HPDE6-E6E7 (cell line): ENCODE results near the gene SLC6A1.

Experiments
- DNase-seq: peaks from one replicate; pipeline ENCODE4 v3.0.0; 2011; ENCODE audit warnings: missing footprints; ENCODE audit errors: extremely low spot score

SLC6A1 gene

GRCh38 chr3:10993729-10994065 is 1.1 kb downstream of the SLC6A1 start:
- no peak for DNase-seq

DNA sequence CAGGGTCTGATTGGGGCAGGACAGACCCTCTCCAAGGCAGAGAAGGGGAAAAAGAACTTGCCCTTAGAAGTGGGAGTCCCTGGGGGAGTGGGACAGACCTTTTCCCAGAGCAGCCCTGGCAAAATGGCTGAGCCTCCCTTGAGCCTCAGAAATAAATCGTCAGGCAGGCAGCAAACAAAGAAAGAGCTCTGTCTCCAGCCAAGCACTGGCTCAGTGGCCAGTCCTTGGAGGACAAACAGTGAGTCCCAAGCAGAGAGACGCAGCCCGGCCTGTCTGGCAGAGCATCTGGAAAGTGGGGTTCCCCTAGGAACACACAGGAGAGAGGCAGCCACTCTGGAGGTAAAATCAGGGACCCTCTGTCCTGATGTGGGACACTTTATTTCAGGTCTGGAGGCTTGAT is 1.8 kb downstream of the SLC6A1 start:
- DNase-seq: no peak

- no peak for DNase-seq
These were observed 3.3 kb downstream of the SLC6A1 start for GRCh38 chr3:10995871-10996270.

DNA sequence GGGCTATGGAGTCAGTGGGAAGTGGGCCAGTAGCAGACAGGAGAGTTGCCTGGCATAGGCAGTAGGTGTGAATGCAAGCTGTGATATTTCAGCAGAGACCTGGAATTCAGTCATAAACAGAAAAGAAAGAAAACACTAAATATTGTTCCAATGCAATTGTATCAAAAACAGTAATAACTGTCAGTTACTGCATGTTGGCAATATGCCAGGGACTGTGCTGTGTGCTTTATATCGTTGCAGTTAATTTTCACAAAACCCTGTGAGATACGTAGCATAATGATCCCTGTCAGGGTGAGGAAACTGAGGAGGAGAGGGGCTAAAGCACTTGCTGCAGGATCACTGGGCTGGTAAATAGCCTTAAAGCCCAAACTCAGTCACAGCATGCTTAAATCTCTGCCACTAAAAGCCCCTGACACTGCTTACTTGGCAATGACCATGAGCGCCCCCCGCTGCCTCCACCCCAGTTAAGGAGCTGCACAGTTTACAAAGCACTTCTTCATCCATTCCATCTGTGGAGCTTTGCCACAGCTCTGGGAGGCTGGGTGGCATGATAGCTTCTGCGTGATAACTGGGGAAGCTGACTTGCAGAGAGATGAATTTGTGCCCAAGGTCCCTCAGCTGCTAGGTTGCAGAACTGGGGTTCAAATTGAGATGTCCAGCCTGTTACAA is 3.9 kb downstream of the SLC6A1 start:
- DNase-seq: no peak

- DNase-seq: no peak
These were observed 4.6 kb downstream of the SLC6A1 start for GRCh38 chr3:10997196-10997595.

GRCh38 chr3:10998542-10998941 is 6.0 kb downstream of the SLC6A1 start:
- DNase-seq: no peak

GRCh38 chr3:10999221-11000107 is 6.9 kb downstream of the SLC6A1 start:
- no peak for DNase-seq

DNA sequence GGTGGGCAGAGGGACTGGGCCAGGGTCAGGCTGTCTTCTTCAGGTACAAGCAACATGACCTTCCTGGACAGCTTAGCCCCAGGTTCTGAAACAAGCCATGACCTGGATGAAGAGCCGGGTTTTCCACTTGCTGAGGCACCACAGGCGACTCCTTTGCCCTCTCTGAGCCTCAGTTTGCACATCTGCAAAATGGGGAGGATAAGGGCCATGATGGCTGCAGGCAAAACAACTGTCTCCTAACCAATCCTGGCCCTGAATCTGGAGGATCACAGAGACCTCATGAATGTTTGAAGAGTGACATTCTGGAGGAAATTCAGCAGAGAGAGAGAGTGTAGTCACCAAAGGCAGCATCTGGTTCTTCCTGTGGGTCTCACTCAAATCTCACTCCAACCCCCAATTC is 8.0 kb downstream of the SLC6A1 start:
- no peak for DNase-seq

DNA sequence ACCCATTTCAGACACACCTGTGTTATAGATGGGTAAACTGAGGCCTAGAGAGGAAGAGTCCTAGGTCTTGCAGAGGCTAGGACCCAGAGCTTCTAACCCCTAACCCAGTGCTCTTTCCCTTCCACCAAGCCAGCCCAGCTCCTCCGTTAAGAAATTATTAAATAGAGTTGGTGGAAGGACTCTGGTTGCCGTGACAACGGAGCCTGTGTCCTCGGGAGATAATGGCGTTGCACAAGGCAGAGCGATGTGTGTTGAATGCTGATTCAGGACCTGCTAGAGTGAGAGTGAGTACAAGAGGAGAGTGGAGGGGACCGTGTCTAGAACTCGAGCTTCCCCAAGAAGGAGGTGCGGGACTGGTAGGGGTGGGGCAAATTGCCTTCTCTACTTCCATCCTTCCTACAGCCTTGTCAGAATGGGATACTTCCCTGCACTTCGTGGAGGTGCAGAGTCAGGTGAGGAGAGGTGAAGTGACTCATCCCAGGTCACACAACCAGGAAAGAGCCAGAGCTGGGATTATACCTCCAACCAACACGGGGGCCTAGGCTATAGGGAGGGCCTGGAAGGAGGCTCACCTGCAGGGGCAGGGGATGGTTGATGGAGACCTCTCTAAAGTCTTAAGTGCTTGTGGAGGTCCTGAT is 8.6 kb downstream of the SLC6A1 start:
- peak; percentile 3 for DNase-seq

DNA sequence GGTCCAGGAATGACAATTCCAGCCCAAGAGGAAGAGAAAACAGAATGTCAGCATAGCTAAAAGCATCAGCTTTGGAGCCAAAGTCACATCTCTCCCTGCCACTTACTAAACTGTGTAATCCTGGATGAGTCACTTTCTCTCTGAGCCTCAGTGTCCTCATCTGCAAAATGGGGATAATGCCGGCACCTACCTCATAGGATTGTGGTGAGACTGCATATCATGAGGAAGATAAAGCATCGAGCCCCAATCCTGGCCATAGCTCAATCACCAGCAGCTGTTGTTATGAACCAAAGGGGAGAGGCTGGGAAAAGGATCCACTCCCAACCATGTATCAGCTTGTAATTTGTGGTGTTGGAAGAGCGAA is 9.1 kb downstream of the SLC6A1 start:
- no peak for DNase-seq

GRCh38 chr3:11002371-11002807 is 9.8 kb downstream of the SLC6A1 start:
- no peak for DNase-seq

DNA sequence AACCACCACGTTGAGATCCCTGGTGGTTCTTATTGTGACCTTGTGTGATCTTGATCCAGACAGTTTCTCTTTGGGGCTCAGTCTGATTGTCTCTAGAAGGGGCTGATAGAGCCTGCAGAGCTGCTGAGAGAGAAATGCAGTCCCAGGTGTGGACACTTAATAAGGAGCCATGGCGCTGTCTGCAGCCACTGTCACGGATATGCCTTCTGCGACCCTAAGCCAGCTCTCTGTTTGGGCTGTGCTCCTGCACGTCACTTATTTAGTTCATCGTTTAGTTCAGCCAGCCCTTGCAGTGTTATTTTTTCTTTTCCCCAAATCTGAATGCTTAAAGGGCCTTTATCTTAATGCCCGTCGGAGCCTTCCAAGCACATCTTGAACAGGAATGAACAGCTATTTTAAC is 12.0 kb downstream of the SLC6A1 start:
- no peak for DNase-seq

- DNase-seq: no peak
These were observed 13.2 kb downstream of the SLC6A1 start for GRCh38 chr3:11005686-11006256.

DNA sequence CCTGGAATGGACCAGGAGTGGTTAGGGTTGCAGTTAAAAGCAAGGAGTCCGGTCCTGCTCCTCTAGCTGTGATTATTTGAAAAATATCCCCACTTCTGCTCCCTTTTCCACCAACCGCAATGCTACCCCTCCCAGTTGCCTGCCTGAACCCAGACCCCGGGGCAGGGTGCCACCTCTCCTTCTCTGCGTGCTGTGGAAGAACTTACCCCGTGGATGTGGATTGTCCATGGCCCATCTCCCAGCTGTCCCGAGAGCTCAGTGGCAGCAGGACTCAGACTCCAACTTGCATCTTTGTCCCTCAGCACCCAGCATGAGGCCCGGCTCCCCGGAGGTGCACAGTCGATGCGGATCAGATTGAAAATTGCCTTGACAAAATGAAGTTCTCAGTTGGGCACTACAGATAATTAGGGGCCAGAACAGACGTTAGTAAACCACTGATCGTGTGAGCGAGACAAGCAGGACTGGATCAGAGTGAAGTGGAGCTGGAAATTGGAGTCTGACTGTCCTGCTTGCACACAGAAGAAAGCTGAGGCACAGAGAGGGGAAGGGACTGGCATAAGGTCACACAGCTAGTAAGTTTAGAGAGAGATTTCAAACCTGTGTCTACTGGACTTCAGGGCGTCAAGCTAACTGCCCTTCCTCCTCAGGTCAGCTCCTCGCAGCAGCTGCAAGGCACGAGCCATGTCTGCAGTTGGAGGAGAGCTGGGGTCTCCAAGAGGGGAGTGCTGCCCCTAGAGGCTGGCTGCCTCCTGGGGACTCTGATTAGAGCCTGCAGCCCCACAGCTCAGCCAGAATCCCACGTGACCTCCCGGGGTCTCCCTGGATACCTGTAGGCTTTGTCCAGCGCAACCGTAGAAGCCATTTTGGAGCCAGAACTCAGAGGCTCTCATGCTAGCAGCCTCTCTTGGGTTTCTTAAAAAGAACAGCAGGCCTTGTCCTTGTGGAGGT is 14.7 kb downstream of the SLC6A1 start:
- no peak for DNase-seq

GRCh38 chr3:11009898-11010297 is 17.4 kb downstream of the SLC6A1 start:
- DNase-seq: no peak

GRCh38 chr3:11010426-11011165 is 18.0 kb downstream of the SLC6A1 start:
- no peak for DNase-seq

GRCh38 chr3:11014253-11014652 is 21.7 kb downstream of the SLC6A1 start:
- no peak for DNase-seq

DNA sequence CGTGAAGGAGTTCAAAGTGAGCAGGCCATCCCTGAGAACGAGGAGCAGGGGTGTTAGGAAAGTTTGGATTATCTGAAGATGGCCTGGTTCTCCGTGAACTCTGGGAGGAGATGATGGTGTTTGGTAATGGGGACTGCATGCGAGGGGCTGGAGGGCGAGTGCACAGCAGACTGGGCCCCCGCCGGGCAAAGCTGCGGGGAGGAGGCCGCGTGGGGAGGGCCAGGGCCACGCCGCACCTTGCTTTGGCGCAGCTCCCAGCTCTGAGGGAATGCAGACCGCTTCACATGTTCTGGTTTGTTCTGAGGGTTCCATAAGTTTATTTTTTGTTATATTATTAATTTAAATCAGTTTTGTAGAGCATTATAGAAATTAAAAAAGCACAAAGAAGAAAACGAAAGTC is 22.2 kb downstream of the SLC6A1 start:
- DNase-seq: no peak

GRCh38 chr3:11015369-11015768 is 22.8 kb downstream of the SLC6A1 start:
- no peak for DNase-seq

- DNase-seq: no peak
These were observed 24.2 kb downstream of the SLC6A1 start for GRCh38 chr3:11016727-11017126.
